Bronchial epithelial cell (primary cell): Measurements from ENCODE around the gene MOCS2. TPM values are rescaled to one million over a fixed set of nuclear protein-coding genes. Genes with fewer than 3 reads are reported as not detected.

Experiments used
- DNase-seq: peaks from one replicate; pipeline ENCODE4 v3.0.0-alpha.2; 2010; ENCODE audit warnings: low read depth
- FAIRE-seq: peaks from 2 replicates; lab custom pipeline; 2011; peaks lifted over from hg19 to GRCh38; lab: Jason Lieb, UNC
- H3K27me3 ChIP-seq: 2 replicates; pipeline ENCODE4 v1.5.1; 2011; ENCODE audit warnings: low read length; ENCODE audit not compliant: control insufficient read depth, insufficient read depth
- H3K36me3 ChIP-seq: 2 replicates; pipeline ENCODE4 v1.5.1; 2011; ENCODE audit warnings: low read length; ENCODE audit not compliant: control insufficient read depth, insufficient read depth
- H3K4me3 ChIP-seq: 2 replicates; pipeline ENCODE4 v1.5.1; 2011; ENCODE audit warnings: mild to moderate bottlenecking, low read depth, low read length, control low read depth
- total RNA-seq: library from RNA; depleted of rRNA; stranded (reverse); fragments of >200 nt; gene quantifications from 2 replicates; pipeline ENCODE4 v1.2.1, GENCODE V29; 2014
- TF ChIP-seq, protein P1 (sequence below): IDR thresholded peaks from 2 replicates; pipeline ENCODE4 v1.5.1; 2011; ENCODE audit warnings: mild to moderate bottlenecking, moderate library complexity, low read length, control low read depth, inconsistent platforms; ENCODE audit not compliant: insufficient read depth, severe bottlenecking

MOCS2 gene
- total RNA-seq, 1 donor from 2014 or later, result 15.8 TPM

DNA sequence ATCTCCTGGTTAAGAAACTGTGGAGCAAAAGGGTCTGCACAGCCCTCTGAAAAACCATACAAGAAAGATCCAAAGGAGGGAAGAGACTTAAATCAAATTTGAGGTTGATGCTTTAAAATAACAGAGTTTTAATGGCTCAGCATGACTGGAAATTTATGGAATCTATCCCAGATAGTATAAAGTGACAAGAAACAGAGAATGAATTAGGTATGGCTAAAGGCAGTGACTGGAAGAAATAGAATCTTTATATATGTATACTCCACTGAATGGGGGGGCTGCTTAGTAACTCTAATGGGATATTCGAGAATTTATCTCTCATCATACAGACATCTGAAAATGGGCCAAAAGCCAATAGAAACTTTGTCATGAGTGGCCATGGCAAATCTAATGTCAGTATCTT is 17.6 kb upstream of the MOCS2 start:
- DNase-seq (no peak), FAIRE-seq (no peak)
- no peaks in the 10 kb centered on the region for H3K36me3 ChIP-seq

DNA sequence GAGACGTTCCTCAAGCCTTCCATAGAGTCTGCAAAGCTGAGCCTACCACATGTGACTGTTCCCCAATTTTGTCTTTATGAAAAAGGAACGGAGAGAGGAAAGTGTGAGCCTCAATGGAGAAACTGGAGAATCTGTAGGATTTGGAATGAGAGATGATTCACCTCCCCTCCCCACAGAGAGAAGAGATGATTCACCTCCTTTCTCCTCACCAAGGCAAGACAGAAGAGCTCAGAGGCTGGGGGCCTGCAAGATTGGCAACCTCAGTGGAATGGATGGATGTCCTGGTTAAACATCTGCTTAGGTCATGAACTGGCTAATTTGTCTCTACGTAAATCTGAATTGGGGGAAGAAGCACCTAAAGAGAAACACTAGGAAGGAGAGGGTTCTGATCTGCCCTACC is 17.0 kb upstream of the MOCS2 start:
- peak; percentile 72 for DNase-seq
- H3K27me3 ChIP-seq, result no peaks in the 10 kb centered on the region
- no peak overlapping the region for H3K4me3 ChIP-seq
- FAIRE-seq, result no peak
- no peaks in the 10 kb centered on the region for H3K36me3 ChIP-seq
- TF ChIP-seq, protein P1, sequence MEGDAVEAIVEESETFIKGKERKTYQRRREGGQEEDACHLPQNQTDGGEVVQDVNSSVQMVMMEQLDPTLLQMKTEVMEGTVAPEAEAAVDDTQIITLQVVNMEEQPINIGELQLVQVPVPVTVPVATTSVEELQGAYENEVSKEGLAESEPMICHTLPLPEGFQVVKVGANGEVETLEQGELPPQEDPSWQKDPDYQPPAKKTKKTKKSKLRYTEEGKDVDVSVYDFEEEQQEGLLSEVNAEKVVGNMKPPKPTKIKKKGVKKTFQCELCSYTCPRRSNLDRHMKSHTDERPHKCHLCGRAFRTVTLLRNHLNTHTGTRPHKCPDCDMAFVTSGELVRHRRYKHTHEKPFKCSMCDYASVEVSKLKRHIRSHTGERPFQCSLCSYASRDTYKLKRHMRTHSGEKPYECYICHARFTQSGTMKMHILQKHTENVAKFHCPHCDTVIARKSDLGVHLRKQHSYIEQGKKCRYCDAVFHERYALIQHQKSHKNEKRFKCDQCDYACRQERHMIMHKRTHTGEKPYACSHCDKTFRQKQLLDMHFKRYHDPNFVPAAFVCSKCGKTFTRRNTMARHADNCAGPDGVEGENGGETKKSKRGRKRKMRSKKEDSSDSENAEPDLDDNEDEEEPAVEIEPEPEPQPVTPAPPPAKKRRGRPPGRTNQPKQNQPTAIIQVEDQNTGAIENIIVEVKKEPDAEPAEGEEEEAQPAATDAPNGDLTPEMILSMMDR, result no peak

More for the DNA sequence above, 17.6 kb upstream of the MOCS2 start:
- TF ChIP-seq, protein P1, result no peak
- H3K4me3 ChIP-seq, result no peak overlapping the region
- no peaks in the 10 kb centered on the region for H3K27me3 ChIP-seq

DNA sequence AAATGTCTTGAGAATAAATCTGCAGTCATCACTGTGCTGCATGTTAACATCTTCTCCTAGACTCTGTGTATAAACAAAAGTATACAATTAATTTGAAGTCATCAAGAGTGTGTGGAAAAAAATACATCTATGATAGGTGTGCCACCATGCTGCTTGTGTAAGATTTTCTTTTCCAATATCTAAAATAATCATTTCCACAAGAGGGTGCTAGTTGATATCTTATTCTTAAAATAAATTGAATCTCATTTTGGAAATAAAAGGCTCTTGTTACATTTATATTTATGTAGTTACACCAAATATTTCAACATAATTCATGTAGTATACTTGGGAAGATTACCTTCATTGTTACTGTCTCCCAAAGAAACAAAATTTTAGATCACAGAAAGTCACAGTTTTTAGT is 14.1 kb upstream of the MOCS2 start:
- Histone ChIP-seq H3K4me3 (no peak overlapping the region), H3K36me3 (no peaks in the 10 kb centered on the region), H3K27me3 (no peaks in the 10 kb centered on the region)
- peak; percentile 38 for DNase-seq
- TF ChIP-seq, protein P1, result no peak
- no peak for FAIRE-seq

DNA sequence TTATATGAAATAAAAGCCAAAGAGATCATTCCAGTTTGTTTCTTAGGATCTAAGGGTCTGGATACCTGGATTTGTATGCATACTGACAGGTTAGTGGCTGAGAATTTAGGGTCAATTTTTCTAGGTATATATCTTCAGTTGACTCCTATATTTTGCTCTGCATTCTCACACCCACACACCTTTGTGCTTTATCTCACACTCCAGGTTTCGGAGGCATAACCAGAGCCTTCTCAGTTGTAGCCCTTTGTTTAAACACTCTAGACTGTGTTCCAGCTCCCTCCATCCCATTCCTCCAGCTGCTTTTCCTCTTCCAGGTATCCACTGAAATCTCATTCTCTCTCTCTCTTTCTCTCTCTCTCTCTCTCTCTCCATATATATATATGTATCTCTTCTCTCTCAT is 10.6 kb upstream of the MOCS2 start:
- H3K36me3 ChIP-seq, result no peaks in the 10 kb centered on the region
- FAIRE-seq (no peak), DNase-seq (no peak)
- TF ChIP-seq, protein P1, result no peak
- H3K27me3 ChIP-seq, result no peaks in the 10 kb centered on the region
- H3K4me3 ChIP-seq, result no peak overlapping the region

DNA sequence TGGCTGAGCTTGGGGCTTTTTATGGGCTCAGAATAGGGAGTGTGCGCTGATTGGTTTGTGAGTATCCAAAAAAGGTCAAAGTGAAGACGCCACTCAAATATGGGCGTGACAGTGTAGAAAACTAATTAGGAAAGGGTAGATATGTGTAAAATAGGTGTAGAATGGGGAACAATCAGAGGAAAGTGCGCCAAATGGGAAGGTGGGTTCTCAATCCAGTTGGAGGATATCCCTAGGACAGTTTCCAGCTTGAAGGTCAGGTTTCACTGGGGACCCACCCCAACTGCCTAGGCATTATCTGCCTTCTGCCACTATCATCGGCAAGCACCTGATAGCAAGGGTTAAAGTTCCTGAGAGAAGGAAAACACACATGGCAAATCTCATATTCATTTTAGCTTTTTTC is 9.3 kb upstream of the MOCS2 start:
- FAIRE-seq, result no peak
- H3K36me3 ChIP-seq, result no peaks in the 10 kb centered on the region
- DNase-seq, result no peak
- no peaks in the 10 kb centered on the region for H3K27me3 ChIP-seq
- TF ChIP-seq, protein P1, result no peak
- H3K4me3 ChIP-seq, result no peak overlapping the region

DNA sequence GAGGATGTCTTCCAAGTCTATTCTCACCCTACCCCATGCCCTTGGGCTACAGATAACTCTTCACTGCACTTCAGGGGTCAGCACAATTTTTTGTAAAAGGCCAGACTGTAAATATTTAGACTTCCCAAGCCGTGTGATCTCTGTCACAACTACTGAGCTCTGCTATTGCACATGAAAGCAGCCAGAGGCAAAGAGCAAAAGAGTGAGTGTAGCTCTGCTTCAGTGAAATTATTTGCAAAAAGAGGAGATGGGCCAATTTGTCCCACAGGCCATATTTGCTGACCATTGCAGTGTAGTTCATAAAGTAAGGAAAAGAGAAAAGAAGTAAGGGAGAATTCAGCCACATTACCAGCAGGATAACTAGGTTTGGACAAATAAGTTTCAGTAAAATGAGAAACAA is 7.0 kb upstream of the MOCS2 start:
- Histone ChIP-seq H3K4me3 (no peak overlapping the region), H3K27me3 (no peaks in the 10 kb centered on the region), H3K36me3 (no peaks in the 10 kb centered on the region)
- DNase-seq, result no peak
- no peak for FAIRE-seq
- TF ChIP-seq, protein P1, result no peak
